ENCODE data around the gene MSI2.

MSI2 gene

DNA sequence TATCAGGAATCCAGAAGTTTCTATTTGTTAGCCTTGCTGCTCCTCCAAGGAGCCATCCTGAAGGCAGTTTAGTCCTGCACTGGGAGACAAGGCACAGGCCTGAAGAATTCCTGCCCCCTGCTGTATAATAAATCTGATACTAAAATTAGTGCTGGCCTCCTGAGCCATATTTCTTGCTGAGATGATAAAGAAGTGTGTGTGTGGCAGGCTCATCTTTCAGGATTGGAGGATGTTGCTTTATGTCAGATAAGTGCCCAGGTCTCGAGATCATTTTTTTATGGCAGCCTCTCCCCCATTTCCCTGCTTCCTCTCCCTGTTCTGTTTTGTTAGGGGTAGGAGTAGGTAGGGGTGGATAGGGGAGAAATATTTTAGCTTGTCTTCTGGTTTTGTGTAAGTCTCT, 26.0 kb downstream of the MSI2 start:
- H3F3A ChIP-seq (ENCODE audit: insufficient read depth, low read length): no peaks in the 10 kb centered on the region
- H3K36me3 ChIP-seq (ENCODE audit: insufficient read depth, low read length): peaks cover 78% of the 10 kb centered on the region
- H3K9me3 ChIP-seq (ENCODE audit: low read length): no peaks in the 10 kb centered on the region
- H3K9me2 ChIP-seq (ENCODE audit: low read depth, low read length): no peaks in the 10 kb centered on the region
- no peak overlapping the region for H3K9ac ChIP-seq (ENCODE audit: low read length)
- H3K4me3 ChIP-seq (ENCODE audit: low read depth, low read length, poor library complexity, severe bottlenecking): no peak overlapping the region
- H2AFZ ChIP-seq (ENCODE audit: low read length): no peak overlapping the region
- H3K79me2 ChIP-seq (ENCODE audit: insufficient read depth, low read length): peaks cover 48% of the 10 kb centered on the region
- H3K27me3 ChIP-seq (ENCODE audit: insufficient read depth, low read length): no peaks in the 10 kb centered on the region
- peak overlapping the region; percentile 18; the same call in 1 of the 2 replicates for H3K4me2 ChIP-seq (ENCODE audit: low read length)
- H3K27ac ChIP-seq (ENCODE audit: low read depth, low read length, poor library complexity, severe bottlenecking): peak overlapping the region; percentile 65
- TF ChIP-seq EZH2 (IDR thresholded peaks at IDR 0.05; ENCODE audit: borderline replicate concordance, low read length): no peak
- TF ChIP-seq, protein P1, sequence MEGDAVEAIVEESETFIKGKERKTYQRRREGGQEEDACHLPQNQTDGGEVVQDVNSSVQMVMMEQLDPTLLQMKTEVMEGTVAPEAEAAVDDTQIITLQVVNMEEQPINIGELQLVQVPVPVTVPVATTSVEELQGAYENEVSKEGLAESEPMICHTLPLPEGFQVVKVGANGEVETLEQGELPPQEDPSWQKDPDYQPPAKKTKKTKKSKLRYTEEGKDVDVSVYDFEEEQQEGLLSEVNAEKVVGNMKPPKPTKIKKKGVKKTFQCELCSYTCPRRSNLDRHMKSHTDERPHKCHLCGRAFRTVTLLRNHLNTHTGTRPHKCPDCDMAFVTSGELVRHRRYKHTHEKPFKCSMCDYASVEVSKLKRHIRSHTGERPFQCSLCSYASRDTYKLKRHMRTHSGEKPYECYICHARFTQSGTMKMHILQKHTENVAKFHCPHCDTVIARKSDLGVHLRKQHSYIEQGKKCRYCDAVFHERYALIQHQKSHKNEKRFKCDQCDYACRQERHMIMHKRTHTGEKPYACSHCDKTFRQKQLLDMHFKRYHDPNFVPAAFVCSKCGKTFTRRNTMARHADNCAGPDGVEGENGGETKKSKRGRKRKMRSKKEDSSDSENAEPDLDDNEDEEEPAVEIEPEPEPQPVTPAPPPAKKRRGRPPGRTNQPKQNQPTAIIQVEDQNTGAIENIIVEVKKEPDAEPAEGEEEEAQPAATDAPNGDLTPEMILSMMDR (IDR thresholded peaks at IDR 0.05; ENCODE audit: low read length): no peak
- H3K4me1 ChIP-seq (ENCODE audit: insufficient read depth, low read length, severe bottlenecking): peaks cover 89% of the 10 kb centered on the region
- no peaks in the 10 kb centered on the region for H4K20me1 ChIP-seq (ENCODE audit: insufficient read depth, low read length)

DNA sequence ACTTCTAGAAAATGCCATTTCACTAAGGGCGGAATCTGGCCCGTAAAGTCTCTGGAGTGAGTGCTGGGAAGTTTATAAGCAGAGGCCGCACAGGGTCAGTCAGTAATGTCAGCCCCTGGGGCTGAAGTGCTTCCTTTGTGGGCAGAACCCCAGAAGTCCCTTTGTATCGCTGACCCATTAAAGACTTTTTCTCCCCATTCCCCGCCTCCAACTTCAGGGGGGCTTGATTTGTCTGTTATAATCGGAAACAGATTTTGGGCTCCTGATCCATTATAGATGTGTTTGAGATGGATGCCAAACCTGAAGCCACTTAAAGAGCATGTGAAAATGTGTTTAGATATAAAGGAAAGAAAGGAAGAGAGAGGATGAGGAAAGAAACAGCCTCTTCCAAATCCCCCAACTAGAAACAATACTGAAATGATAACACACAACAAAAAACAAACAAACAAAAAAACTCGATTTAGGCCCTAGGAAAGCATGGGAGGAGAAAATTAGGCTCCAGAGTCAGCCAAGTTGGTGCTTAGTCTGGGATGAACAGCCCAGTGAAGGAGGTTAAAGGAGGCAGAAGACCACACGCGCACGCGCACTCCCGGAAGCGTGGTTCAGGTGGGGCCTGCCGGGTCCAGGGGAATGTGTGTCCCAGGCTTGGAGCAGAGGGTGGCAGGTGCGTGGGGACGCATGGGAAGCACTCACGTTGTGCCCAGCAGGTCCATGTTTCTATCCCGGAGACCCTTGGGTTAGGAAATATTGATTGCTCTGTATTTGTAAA, 27.1 kb downstream of the MSI2 start:
- Histone ChIP-seq H3K4me1 (ENCODE audit: insufficient read depth, low read length, severe bottlenecking) (peaks cover 96% of the 10 kb centered on the region), H3K27me3 (ENCODE audit: insufficient read depth, low read length) (no peaks in the 10 kb centered on the region)

DNA sequence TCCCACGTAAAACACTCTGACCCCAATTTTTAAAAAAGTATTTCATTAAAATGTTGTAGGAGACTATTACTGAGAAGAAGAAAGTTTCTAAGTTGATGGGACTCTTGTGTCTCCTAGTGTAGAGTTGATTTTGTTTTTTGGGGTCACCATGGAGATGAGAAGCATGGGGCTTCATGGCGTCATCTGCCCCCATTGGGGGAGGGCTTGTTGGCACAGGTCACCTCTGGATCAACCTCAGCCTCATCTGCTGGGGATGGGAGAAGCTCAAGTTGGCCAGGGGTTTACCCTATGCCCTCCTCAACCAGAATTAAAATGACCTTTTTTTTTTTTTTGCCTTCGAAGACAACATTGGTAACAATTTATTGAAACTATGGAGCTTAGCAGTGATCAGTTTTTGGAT, 28.3 kb downstream of the MSI2 start:
- Histone ChIP-seq H3K9ac (ENCODE audit: low read length) (peak overlapping the region; percentile 34; the same call in 1 of the 2 replicates), H3K9me3 (ENCODE audit: low read length) (no peaks in the 10 kb centered on the region), H3K4me1 (ENCODE audit: insufficient read depth, low read length, severe bottlenecking) (peaks cover 88% of the 10 kb centered on the region), H3K4me2 (ENCODE audit: low read length) (peak overlapping the region; percentile 74), H3K36me3 (ENCODE audit: insufficient read depth, low read length) (peaks cover 77% of the 10 kb centered on the region), H2AFZ (ENCODE audit: low read length) (no peak overlapping the region), H3K79me2 (ENCODE audit: insufficient read depth, low read length) (peaks cover 64% of the 10 kb centered on the region), H4K20me1 (ENCODE audit: insufficient read depth, low read length) (no peaks in the 10 kb centered on the region), H3F3A (ENCODE audit: insufficient read depth, low read length) (no peaks in the 10 kb centered on the region), H3K9me2 (ENCODE audit: low read depth, low read length) (no peaks in the 10 kb centered on the region), H3K4me3 (ENCODE audit: low read depth, low read length, poor library complexity, severe bottlenecking) (peak overlapping the region; percentile 43), H3K27ac (ENCODE audit: low read depth, low read length, poor library complexity, severe bottlenecking) (peak overlapping the region; percentile 84), H3K27me3 (ENCODE audit: insufficient read depth, low read length) (no peaks in the 10 kb centered on the region)
- TF ChIP-seq, protein P1 (IDR thresholded peaks at IDR 0.05; ENCODE audit: low read length): no peak
- TF ChIP-seq EZH2 (IDR thresholded peaks at IDR 0.05; ENCODE audit: borderline replicate concordance, low read length): no peak

More for the DNA sequence above, 27.1 kb downstream of the MSI2 start:
- no peak for TF ChIP-seq EZH2 (IDR thresholded peaks at IDR 0.05; ENCODE audit: borderline replicate concordance, low read length)
- TF ChIP-seq, protein P1 (IDR thresholded peaks at IDR 0.05; ENCODE audit: low read length): no peak
- Histone ChIP-seq H3K9ac (ENCODE audit: low read length) (no peak overlapping the region), H3F3A (ENCODE audit: insufficient read depth, low read length) (no peaks in the 10 kb centered on the region), H3K9me3 (ENCODE audit: low read length) (no peaks in the 10 kb centered on the region), H3K4me2 (ENCODE audit: low read length) (no peak overlapping the region), H3K79me2 (ENCODE audit: insufficient read depth, low read length) (peaks cover 56% of the 10 kb centered on the region), H3K4me3 (ENCODE audit: low read depth, low read length, poor library complexity, severe bottlenecking) (no peak overlapping the region), H2AFZ (ENCODE audit: low read length) (no peak overlapping the region), H3K27ac (ENCODE audit: low read depth, low read length, poor library complexity, severe bottlenecking) (peak overlapping the region; percentile 84), H4K20me1 (ENCODE audit: insufficient read depth, low read length) (no peaks in the 10 kb centered on the region), H3K9me2 (ENCODE audit: low read depth, low read length) (no peaks in the 10 kb centered on the region), H3K36me3 (ENCODE audit: insufficient read depth, low read length) (peaks cover 77% of the 10 kb centered on the region)
